Muscle layer of colon (tissue), 2 donors: ENCODE data around the gene CLUH.
"Not testable (repeated sequence)": the region's sequence is repeated elsewhere in the genome, so short reads cannot be mapped to it uniquely, and the experiment has no call there.

Source experiments
- H3K27ac ChIP-seq: one replicate; pipeline ENCODE4 v1.7.0; 2013; ENCODE audit warnings: low read depth, mild to moderate bottlenecking, low read length, moderate library complexity
- H3K27me3 ChIP-seq, 2 donors: one replicate each; pipeline ENCODE4 v1.7.0; 2013; ENCODE audit warnings: low read length in 2 of 2, mild to moderate bottlenecking in 2 of 2; ENCODE audit not compliant: insufficient read depth in 2 of 2, control insufficient read depth in 1 of 2
- H3K36me3 ChIP-seq: one replicate; pipeline ENCODE4 v1.7.0; 2013; ENCODE audit warnings: mild to moderate bottlenecking, low read length; ENCODE audit not compliant: insufficient read depth
- H3K4me1 ChIP-seq: one replicate; pipeline ENCODE4 v1.7.0; 2013; ENCODE audit warnings: mild to moderate bottlenecking, low read length; ENCODE audit not compliant: insufficient read depth
- H3K4me3 ChIP-seq, 2 donors: one replicate each; pipeline ENCODE4 v1.7.0; 2013; ENCODE audit warnings: low read length in 2 of 2, low read depth in 1 of 2, mild to moderate bottlenecking in 1 of 2, moderate library complexity in 1 of 2
- H3K9ac ChIP-seq: one replicate; pipeline ENCODE4 v1.7.0; 2013; ENCODE audit warnings: low read length
- H3K9me3 ChIP-seq: one replicate; pipeline ENCODE4 v1.7.0; 2013; ENCODE audit warnings: mild to moderate bottlenecking, low read length
- donor health status: abdominal sarcoma.
- donor health status: Adenocarcinoma of cecum.

Gene CLUH

GRCh38 chr17:2699216-2699805, 12.3 kb downstream of the CLUH start:
- not testable (repeated sequence) for H3K27me3 ChIP-seq, H3K9ac ChIP-seq, H3K9me3 ChIP-seq, H3K4me3 ChIP-seq, H3K27ac ChIP-seq, H3K4me1 ChIP-seq
- H3K36me3 ChIP-seq: peaks cover 41% of the 10 kb centered on the region

- Histone ChIP-seq H3K27ac (no peak overlapping the region), H3K36me3 (peaks cover 53% of the 10 kb centered on the region), H3K4me3 (no peak overlapping the region), H3K9ac (no peak overlapping the region), H3K4me1 (no peaks in the 10 kb centered on the region), H3K9me3 (no peaks in the 10 kb centered on the region), H3K27me3 (no peaks in the 10 kb centered on the region)
Measured at GRCh38 chr17:2697611-2698162, 13.9 kb downstream of the CLUH start.

- no peaks in the 10 kb centered on the region for H3K27me3 ChIP-seq
Measured at GRCh38 chr17:2695961-2696760, 15.4 kb downstream of the CLUH start.

GRCh38 chr17:2695243-2695960, 16.2 kb downstream of the CLUH start:
- Histone ChIP-seq H3K36me3 (peaks cover 40% of the 10 kb centered on the region), H3K9me3 (no peaks in the 10 kb centered on the region), H3K27me3 (no peaks in the 10 kb centered on the region), H3K27ac (no peak overlapping the region), H3K4me1 (no peaks in the 10 kb centered on the region), H3K4me3 (no peak overlapping the region), H3K9ac (no peak overlapping the region)

More at GRCh38 chr17:2695961-2696760, 15.4 kb downstream of the CLUH start:
- Histone ChIP-seq H3K27ac (no peak overlapping the region), H3K9me3 (no peaks in the 10 kb centered on the region), H3K9ac (no peak overlapping the region), H3K4me1 (no peaks in the 10 kb centered on the region), H3K36me3 (peaks cover 40% of the 10 kb centered on the region), H3K4me3 (no peak overlapping the region)

GRCh38 chr17:2694381-2695242, 17.0 kb downstream of the CLUH start:
- H3K36me3 ChIP-seq: peaks cover 40% of the 10 kb centered on the region
- no peaks in the 10 kb centered on the region for H3K9me3 ChIP-seq
- no peak overlapping the region for H3K4me3 ChIP-seq
- H3K9ac ChIP-seq: no peak overlapping the region
- H3K27ac ChIP-seq: no peak overlapping the region
- H3K27me3 ChIP-seq: no peaks in the 10 kb centered on the region
- H3K4me1 ChIP-seq: no peaks in the 10 kb centered on the region

- Histone ChIP-seq H3K27me3 (no peaks in the 10 kb centered on the region), H3K4me3 (no peak overlapping the region), H3K27ac (no peak overlapping the region), H3K36me3 (peaks cover 41% of the 10 kb centered on the region), H3K9ac (no peak overlapping the region), H3K4me1 (no peaks in the 10 kb centered on the region), H3K9me3 (no peaks in the 10 kb centered on the region)
Measured at GRCh38 chr17:2693561-2694380, 17.8 kb downstream of the CLUH start.

GRCh38 chr17:2692781-2693135, 18.8 kb downstream of the CLUH start:
- H3K4me1 ChIP-seq: peaks cover 2% of the 10 kb centered on the region
- H3K36me3 ChIP-seq: peaks cover 42% of the 10 kb centered on the region
- no peak overlapping the region for H3K4me3 ChIP-seq
- H3K9me3 ChIP-seq: no peaks in the 10 kb centered on the region
- H3K27ac ChIP-seq: no peak overlapping the region
- no peaks in the 10 kb centered on the region for H3K27me3 ChIP-seq
- H3K9ac ChIP-seq: no peak overlapping the region

GRCh38 chr17:2691965-2692780, 19.4 kb downstream of the CLUH start:
- Histone ChIP-seq H3K36me3 (peaks cover 42% of the 10 kb centered on the region), H3K9ac (no peak overlapping the region), H3K27ac (no peak overlapping the region), H3K4me3 (no peak overlapping the region), H3K4me1 (peaks cover 8% of the 10 kb centered on the region), H3K9me3 (no peaks in the 10 kb centered on the region), H3K27me3 (no peaks in the 10 kb centered on the region)

- H3K36me3 ChIP-seq: peaks cover 37% of the 10 kb centered on the region
- H3K9me3 ChIP-seq: no peaks in the 10 kb centered on the region
- no peak overlapping the region for H3K9ac ChIP-seq
- H3K4me3 ChIP-seq: no peak overlapping the region
- H3K4me1 ChIP-seq: peaks cover 17% of the 10 kb centered on the region
- H3K27ac ChIP-seq: no peak overlapping the region
- no peaks in the 10 kb centered on the region for H3K27me3 ChIP-seq
Measured at GRCh38 chr17:2691069-2691871, 20.3 kb downstream of the CLUH start.
